Measurements from ENCODE around the gene EFHD2.

GRCh38 chr1:15400627-15401026, 9.1 kb upstream of the EFHD2 start:
- TF ChIP-seq SUZ12 (IDR thresholded peaks at IDR 0.05; ENCODE audit: extremely low read depth, insufficient read depth, insufficient read length): no peak
- TF ChIP-seq YY1 (IDR thresholded peaks at IDR 0.05; ENCODE audit: insufficient read depth, insufficient read length): no peak
- TF ChIP-seq ZNF274 (IDR thresholded peaks at IDR 0.05; ENCODE audit: low read depth, low read length): no peak

All from NT2/D1 (cell line).